Stimulated activated CD8-positive, alpha-beta memory T cell treated with anti-CD3 and anti-CD28 coated beads, Interleukin-4, amount 100 ng/mL, for 4 hours (primary cell): ENCODE results near the gene TYK2.
A peak's percentile ranks its signal among the peaks of the same experiment; 100 is the strongest.
"Not testable (repeated sequence)": the region's sequence is repeated elsewhere in the genome, so short reads cannot be mapped to it uniquely, and the experiment has no call there.

Source experiments
- DNase-seq, 2 donors: peaks; one replicate each; pipeline ENCODE4 v3.0.0-alpha.2; 2020; ENCODE audit warnings: low read depth in 2 of 2, low spot score in 1 of 2

TYK2 gene

GRCh38 chr19:10380313-10381102 lies at the start of gene TYK2:
TYK2 (minus strand) TSS chr19:10380572; CDS start chr19:10378406, 2,166 bp downstream.
- DNase-seq = peak; percentile 80 to 91

DNA sequence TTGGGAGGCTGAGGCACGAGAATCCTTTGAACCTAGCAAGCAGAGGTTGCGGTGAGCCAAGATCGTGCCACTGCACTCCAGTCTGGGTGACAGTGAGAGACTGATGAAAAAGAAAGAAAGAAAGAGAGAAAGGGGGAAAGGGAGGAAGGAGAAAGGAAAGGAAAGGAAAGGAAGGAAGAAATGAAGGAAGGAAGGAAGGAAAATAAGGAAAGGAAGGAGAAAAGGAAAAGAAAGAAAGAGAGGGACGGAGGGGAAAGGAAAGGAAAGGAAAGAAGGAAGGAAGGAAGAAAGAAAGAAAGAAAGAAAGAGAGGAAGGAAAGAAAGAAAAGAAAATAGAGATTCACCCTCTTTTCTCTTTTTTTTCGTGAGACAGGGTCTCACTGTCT lies 48.6 kb upstream of the TYK2 start:
- no peak for DNase-seq

- no peak for DNase-seq
Observed at GRCh38 chr19:10427169-10427568, 46.8 kb upstream of the TYK2 start.

- DNase-seq = no peak
Observed at GRCh38 chr19:10424011-10424637, 43.8 kb upstream of the TYK2 start.

- no peak for DNase-seq
Observed at GRCh38 chr19:10422846-10423245, 42.5 kb upstream of the TYK2 start.

- DNase-seq = no peak
Observed at GRCh38 chr19:10422046-10422461, 41.7 kb upstream of the TYK2 start.

DNA sequence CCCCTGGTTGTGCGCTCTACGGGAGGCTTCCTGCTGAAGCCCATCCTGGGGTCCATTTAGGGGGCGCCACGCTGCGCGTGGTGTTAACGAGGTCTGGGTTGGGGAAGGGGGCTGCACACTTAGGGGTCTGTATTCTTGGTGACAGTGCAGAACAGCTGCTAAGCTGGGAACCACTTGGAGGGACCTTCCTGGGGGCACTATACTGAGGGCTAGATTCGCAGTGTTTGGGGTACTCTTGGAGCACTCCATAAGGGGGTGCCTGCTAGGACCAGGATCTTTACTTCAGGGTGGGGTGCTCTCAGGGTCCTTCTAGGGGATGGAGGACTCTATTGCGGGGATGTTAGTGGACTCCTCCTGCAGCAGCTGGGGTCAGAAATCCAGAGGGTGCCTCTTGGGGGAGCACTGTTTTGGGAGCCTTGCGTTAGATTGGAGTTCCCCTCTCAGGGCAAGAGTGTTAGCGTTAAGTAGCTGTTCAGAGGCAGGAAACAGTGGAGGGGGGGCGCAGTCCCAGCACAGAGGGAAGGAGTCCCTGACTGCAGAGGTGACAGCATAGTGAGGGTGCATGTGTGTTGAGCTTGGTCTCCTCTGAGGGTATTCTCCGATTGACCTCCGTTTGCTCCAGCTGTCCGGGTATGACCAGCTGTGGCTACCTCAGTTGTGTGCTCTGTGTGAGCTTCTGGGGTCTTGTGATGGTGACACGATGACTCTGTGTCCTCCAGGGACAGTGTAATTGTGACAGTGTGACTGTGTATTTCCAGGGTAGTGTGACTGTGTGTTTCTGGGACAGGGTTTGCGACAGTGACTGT lies 41.1 kb upstream of the TYK2 start:
- no peak for DNase-seq

- DNase-seq = no peak
Observed at GRCh38 chr19:10420444-10421239, 40.3 kb upstream of the TYK2 start, which contains the start of gene PDE4A. PDE4A (plus strand) TSS chr19:10420538; CDS start chr19:10420765, 227 bp downstream.

DNA sequence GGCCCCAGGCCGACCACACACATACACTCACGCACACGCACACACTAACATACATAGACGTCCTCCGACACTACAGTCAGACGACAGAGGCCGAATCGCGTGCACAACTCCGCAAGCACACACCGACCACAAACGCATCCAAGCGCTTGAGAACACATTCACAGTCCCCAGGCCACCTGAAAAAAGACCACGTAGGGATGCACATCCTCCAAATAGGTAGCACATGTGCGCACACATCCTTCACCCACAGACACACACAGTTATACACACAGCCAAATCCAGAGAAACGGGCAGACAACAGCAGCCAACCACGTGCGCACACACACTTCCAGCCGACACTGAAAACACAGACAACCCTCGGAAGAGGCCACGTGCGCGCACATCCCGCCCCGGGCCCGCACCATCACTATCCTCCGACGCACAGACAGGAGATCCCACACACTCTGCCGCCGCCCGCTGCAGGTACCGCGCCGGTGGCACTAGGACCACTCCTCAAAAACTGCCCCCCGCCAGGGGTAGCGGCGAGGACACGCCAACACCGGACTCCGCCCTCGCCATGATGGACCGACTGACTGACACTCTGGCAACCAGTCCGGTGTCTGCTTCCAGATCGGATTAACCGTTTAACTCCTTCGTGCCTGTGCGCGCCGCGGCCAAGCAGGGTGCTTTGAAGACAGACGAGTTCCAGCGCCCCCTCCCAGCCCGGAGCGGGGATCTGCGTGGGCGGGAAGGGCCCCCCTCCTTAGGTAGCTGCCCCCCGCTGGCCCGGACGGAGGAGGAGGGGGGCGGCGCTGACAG lies 39.5 kb upstream of the TYK2 start:
- no peak for DNase-seq

- DNase-seq = peak in 1 of 2 donors; percentile 55
Observed at GRCh38 chr19:10419200-10419645, 38.9 kb upstream of the TYK2 start.

- DNase-seq = no peak
Observed at GRCh38 chr19:10418485-10419199, 38.3 kb upstream of the TYK2 start.

DNA sequence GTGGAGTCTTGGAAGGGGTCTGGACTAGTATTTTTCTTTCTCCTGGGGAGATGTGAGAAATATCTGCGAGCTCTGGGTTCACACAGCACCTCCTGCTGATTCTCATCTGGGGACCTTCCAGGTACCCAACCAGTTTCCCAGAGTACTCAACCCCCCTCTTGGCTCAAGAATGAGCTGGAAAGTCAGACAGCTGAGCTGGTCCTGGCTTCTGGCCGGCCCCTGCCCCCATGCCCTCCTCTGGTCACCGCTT lies 37.8 kb upstream of the TYK2 start:
- DNase-seq = no peak

DNA sequence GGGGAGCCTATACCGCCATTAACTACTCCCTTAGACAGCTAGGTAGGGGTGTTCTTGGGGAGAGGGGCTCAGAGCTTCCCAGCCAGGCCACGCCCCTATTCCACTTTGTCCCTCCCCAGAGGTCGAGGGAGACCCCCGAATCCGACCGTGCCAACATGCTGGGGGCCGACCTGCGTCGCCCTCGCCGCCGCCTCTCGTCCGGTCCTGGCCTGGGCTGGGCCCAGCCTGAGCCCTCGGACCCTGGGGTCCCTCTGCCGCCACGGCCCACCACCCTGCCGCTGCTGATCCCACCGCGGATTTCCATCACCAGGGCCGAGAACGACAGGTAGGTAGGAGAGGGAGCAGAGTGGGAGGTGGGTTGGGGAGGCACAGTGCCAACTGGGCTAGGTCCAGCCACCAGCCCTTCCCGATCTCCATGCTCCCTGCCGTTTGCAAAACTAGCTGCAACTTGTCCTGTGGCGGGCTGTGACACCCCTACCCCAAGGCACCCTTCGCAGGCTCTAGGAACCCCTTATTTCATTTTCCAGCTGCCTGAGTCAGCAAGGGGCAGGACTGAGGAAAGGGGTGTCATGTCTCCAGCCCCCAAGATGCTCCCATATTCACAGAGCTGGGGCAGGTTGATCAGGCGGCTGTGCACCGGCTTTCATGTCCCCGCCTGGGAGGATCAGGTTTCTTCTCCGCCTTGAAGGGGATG lies 37.3 kb upstream of the TYK2 start:
- DNase-seq = no peak

- peak; percentile 83 to 90 for DNase-seq
Observed at GRCh38 chr19:10416380-10417257, 36.2 kb upstream of the TYK2 start.

- DNase-seq = no peak
Observed at GRCh38 chr19:10416083-10416379, 35.7 kb upstream of the TYK2 start.

DNA sequence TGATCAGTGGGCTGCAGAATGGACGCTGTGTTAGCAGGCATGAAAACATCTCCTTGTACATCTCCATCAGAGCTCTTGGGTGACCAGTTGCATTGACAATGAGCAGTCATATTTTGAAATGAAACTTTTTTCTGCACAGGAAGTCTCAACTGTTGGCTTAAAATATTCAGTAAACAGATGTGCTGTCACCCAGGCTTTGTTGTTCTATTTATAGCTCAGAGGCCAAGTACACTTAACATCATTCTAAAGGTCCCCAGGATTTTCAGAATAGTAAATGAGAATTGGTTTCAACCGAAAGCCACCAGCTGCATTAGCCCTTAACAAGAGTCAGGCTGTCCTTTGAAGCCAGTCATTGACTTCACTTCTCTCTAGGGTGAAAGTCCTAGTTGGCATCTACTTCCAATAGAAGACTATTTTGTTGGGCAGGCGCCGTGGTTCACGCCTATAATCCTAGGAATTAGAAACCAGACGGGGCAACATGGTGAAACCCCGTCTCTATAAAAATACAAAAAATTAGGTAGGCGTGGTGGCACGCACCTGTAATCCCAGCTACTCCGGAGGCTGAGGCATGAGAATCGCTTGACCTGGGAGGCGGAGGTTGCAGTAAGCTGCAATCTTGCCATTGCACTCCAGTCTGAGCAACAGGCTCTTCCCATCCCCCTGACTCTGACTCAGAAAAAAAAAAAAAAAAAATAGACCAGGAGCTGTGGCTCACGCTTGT lies 32.0 kb upstream of the TYK2 start:
- DNase-seq = no peak

DNA sequence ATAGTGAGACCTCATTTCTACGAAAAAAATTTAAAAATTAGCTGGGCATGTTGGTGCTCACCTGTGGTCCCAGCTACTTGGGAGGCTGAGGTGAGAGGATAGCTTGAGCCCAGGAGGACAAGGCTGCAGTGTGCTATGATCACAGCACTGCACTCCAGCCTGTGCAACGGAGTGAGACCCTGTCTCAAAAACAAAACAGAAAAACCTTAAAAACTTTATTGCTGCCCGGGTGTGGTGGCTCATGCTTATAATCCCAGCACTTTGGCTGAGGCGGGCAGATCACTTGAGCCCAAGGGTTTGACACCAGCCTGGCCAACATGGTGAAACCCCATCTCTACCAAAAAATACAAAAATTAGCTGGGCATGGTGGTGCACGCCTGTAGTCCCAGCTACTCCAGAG lies 30.9 kb upstream of the TYK2 start:
- DNase-seq = not testable (repeated sequence)
